Glomerular visceral epithelial cell (primary cell): ENCODE results near the gene SLC46A3.
A peak's percentile ranks its signal among the peaks of the same experiment; 100 is the strongest.

Experiments
- DNase-seq: peaks from one replicate; pipeline ENCODE4 v3.0.0-alpha.2; 2016; ENCODE audit errors: extremely low spot score

SLC46A3 gene

DNA sequence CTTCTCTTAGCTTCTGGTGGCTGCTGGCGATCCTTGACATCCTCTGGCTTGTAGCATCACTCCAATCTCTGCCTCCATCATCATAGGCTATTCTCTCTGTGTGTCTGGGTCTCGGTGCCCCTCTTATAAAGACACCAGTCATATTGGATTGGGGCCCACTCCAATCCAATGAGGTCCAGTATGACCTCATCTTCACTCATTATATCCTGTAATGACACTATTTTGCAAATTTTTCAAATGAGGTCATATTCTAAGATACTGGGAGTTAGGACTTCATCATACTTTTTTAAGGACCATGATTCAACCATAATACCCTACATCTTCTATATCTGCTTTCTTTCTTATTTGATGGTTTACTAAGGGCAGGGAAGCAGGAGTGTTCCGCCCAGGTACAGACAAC, 12.0 kb upstream of the SLC46A3 start:
- no peak for DNase-seq

- DNase-seq = no peak
Observed at GRCh38 chr13:28729541-28729940, 10.8 kb upstream of the SLC46A3 start.

DNA sequence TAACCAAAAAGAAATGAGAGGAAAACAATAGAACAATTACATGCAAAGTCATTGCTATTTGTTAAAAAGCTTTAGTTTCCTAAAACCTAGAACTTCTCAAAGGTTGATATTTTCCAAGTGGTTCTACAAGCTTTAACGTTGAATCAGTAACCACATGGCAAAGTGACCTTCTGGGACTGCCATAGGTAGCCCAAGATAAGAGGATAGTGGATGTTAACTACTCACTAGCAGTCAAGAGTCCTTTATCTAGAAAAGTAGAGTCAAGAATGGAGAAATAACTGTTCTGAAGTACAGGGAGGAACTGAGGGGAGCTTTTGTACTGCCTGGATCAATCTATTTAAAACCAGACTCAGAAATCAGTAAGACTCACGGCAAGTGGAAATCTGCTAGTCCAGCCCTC, 9.9 kb upstream of the SLC46A3 start:
- DNase-seq = no peak

DNA sequence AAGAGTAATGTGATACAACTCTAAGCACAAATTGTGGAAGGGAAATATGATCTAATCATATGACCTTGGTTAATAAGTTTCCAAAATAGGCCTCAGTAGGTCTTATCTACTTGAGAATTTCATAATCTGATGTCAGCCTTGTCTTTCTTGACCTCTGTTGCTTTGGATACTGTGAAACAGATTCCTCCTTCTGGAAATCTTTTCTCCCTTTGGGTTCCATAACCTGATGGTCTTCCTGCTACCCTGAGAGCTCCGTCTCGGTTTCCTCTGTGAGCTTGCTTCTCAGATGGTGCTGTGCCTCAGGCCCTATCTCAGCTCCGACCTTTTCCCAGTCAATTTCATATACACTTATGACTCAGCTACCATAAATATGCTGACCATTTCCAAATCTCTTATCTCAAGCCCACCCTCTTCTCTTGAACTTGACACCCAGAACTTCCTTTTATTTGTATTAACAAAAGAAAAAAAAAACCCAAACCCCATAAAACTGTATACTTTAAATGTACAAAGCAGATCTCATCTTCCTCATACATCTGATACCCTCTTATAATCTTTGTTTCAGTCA, 6.4 kb upstream of the SLC46A3 start:
- DNase-seq = no peak

DNA sequence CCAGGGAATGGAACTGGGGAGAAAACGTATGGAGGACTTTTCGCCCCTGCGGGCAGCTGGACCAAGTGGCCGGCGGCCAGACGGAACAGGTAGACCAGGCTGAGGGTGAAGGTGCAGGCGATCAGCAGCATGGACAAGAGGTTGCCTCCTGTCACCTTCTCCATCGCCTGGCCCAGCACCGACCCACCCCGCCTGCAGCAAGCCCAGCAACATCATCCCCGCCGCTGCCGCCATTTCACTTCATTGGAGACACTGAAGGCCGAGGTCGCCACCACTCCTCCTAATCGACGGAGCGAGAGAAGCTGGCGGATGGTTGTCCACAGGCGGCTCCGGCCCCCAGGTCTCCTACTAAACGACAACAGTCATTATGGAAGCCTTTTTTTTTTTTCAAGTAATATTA, 5.0 kb upstream of the SLC46A3 start:
- no peak for DNase-seq

DNA sequence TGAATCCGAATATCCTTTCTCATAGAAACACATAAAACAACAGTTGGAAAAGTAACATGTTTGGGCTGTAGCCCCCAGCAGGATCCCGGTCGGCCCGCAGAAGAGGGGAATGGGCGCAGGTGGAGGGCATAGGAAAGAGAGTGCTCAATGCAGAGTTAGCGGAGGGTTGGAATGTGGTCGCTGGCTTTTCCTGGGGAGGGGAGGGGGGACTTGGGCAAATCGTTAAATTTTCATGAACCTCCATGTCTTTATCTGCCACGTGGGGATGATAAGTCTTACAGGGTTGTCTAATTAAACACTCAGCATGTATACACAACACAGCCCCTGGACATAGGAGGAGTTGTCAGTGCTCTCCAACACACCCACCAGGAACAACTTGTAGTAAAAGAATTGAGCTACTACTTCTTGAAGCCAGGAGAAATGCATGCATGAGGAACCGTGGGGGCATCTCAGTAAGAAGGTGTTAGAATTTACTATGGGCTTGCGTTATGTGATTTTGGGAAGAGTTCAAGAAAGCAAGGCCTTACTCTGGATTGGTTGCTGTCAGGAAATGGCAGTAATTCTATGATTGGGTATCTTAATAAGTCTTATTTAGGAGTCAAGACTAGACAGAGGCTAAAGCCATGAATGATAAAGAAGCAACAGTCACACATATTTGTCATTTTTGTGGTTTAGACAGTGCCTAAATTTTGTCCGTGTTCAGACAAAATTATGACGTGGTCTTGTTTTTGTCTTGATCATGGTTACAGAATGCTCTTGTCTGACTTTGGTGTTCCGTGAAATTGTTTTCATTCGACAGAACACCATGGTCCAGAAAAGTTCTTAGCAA, 671 bp upstream of the SLC46A3 start:
- peak; percentile 55 for DNase-seq

DNA sequence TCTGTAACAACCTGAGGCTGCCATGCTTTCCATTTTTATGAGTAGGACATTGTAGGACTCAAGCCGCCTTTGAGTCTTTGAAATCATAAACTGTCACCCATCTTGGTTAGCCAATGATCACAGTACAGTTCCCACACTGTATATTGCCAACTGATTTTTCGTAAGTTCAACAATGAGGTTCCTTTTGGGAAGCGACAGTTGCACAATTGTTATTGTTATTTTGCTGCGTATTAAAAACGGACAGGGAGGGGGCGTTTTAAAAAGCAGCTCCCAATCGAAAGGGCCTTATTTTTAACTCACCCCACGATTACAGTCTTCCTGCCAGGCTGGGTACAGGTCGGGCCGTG, 601 bp downstream of the SLC46A3 start:
- DNase-seq = no peak

- no peak for DNase-seq
Observed at GRCh38 chr13:28717170-28717569, 1.6 kb downstream of the SLC46A3 start.

DNA sequence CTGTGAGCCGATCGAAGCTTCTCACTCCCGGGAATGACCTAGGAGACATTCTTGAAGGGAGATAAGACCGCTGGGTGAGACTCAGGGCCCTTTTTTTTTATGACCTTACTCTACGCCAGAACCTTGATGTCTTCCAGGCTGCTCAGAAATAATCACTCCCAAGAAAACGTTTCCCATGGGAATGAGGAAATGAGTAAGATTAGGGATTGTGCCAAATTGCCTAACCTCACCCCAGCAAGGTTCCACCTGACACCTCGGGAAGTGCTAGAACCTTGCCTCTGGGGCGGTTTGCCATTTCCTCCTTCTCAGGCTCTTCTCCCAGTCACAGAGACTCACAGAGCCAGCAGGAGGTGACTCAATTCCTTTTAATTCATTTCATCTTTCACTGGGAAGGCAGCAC, 2.3 kb downstream of the SLC46A3 start:
- peak; percentile 49 for DNase-seq

- no peak for DNase-seq
Observed at GRCh38 chr13:28714651-28715050, 4.1 kb downstream of the SLC46A3 start.

- DNase-seq = no peak
Observed at GRCh38 chr13:28710161-28710560, 8.6 kb downstream of the SLC46A3 start.

DNA sequence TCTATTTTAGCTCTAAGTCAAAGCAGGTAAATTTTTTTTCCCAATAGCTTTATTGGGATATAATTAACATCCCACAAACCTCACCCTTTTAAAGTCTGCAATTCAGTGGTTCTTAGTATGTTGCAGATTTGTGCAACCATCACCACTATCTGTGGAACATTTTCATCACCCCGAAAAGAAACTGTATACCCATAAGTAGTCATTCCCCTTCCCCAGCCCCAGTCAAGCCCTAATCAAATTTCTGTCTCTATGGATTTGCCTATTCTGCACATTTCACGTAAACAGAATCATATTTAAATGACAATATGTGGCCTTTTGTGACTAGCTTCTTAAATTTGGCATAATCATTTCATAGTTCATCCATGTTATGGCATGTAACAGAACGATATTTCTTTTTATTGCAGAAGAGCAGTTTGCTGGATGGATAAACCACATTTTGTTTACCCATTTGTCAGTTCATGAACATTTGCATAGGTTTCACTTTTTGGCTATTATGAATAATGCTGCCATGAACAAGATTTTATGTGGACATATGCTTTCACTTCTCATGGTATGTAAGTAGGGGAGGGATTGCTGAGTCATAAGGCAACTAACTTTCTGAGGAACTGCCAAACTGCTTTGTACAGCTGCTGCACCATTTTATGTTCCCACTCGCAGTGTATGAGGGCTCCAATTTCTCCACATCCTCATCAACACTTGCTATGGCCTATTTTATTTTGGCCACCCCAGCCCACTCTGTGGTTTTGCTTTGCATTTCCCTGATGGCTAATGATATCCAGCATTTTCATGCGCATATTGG, 10.9 kb downstream of the SLC46A3 start:
- DNase-seq = no peak

GRCh38 chr13:28705461-28706083, 13.2 kb downstream of the SLC46A3 start:
- DNase-seq = no peak

DNA sequence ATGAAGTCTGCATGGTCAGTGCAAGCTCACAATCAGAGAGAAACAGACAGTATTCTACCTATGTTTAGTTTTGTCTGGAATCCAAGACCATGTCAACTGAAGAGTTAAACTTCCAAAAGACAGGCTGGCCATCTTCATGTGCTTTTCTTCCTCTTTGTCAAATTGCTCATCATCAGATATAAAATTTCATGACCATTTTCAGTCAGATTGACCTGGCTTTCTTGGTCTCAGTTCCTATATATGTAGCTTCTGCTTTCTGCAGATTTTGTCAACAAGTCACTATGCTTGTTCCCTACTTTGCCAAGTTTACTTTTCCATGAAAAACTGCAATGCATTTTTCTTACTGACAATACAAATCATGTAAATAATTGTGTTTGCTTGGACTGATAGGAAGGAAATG, 13.9 kb downstream of the SLC46A3 start:
- no peak for DNase-seq

GRCh38 chr13:28704282-28704681, 14.5 kb downstream of the SLC46A3 start:
- no peak for DNase-seq

DNA sequence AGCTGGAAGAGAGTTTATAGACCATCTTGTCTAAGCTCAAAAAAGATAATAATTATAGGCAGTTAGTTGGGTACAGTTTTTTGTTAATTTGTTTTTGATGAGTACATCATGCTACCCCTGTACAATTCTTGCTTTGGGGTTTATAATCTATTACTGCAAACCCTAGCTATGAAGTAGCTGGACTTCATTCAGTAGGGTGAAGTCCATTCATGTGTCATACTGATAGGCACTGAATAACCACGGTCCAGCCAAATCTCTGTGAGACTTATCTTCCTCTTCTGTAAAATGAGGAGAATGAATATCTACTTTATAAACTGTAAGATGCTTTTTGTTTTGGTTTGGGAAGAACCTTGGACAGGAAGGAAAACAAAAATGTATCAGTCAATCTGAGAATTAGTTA, 19.5 kb downstream of the SLC46A3 start:
- no peak for DNase-seq

- DNase-seq = no peak
Observed at GRCh38 chr13:28697441-28697840, 21.3 kb downstream of the SLC46A3 start.

GRCh38 chr13:28693605-28694491, 24.9 kb downstream of the SLC46A3 start:
- DNase-seq = peak; percentile 42

DNA sequence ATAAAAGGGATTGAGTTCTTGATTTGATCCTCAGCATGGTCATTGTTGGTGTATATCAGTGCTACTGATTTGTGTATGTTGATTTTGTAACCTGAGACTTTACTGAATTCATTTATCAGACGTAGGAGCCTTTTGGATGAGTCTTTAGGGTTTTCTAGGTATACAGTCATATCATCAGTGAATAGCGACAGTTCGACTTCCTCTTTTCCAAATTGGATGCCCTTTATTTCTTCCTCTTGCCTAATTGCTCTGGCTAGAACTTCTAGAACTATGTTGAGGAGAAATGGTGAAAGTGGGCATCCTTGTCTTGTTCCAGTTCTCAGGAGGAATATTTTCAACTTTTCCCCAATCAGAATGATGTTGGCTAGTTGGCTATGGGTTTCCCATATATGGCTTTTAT, 32.9 kb downstream of the SLC46A3 start:
- DNase-seq = no peak

DNA sequence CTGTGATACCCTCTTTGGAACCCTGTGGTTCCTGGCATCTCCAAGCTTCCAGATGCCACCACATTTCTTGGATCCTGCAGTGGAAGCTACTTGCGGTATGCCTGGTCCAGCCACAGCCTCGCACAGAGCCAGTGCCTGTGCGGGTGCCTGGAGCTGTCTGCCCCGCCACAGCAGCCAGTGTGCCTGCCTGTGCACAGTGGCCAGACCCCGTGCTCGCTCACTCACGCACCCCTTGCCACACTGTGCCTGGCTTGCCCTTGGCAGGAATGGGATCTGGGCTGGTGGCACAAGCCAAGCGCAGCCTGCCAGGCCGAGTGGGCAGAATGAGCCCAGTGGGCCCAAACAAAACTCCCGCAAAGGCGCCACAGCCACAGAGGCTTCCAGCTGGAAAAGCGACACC, 33.7 kb downstream of the SLC46A3 start:
- DNase-seq = no peak

DNA sequence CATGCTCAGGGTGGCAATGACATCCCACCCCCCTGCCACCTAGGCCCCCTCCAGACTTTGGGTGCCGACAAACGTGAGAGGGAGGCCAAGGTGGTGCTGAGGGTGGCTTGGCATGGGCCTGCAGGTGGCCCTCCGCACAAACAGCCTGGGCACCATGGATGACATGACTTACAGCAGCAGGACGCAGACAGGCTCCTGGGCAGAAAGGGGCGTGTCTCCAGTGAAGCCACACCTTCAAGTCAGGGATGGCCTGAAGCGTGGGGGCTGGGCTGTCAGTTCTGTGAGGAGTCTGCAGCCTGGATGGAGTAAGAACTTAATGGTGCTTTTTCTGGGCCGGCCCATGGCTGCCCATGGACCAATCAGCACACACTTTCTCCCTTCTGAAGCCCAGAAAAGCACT, 34.5 kb downstream of the SLC46A3 start:
- DNase-seq = no peak
